ENCODE data around the gene CACNA1E.

GRCh38 chr1:181458419-181458818 is 24.9 kb upstream of the CACNA1E start:
- TF ChIP-seq CTCF (IDR thresholded peaks at IDR 0.05) (no peak), POLR2A (IDR thresholded peaks at IDR 0.05) (no peak)

Measured in lower leg skin (tissue), 3 donors.